Right atrium auricular region (tissue), 2 donors: ENCODE data around the gene PXMP4. TPM values are rescaled to one million over a fixed set of nuclear protein-coding genes. Genes with fewer than 3 reads are reported as not detected.

ENCODE experiments used
- DNase-seq: peaks from one replicate; pipeline ENCODE4 v3.0.0-alpha.2; 2019; ENCODE audit warnings: low spot score
- H3K27ac ChIP-seq, 2 donors: fragments of 200-600 bp; sonication (generic); 1 replicate in 1 of 2; 2 replicates in 1 of 2; pipeline ENCODE4 v1.5.1; 2016 to 2019
- H3K27me3 ChIP-seq, 2 donors: fragments of 200-600 bp; sonication (generic); one replicate each; pipeline versions ENCODE4 v1.5.1 to v1.6.0; 2017 to 2019
- H3K36me3 ChIP-seq: fragments of 200-600 bp; sonication (generic); one replicate; pipeline ENCODE4 v1.5.1; 2016
- H3K4me1 ChIP-seq, 2 donors: fragments of 200-600 bp; sonication (generic); one replicate each; pipeline versions ENCODE4 v1.5.1 to v1.6.0; 2017 to 2019
- H3K4me3 ChIP-seq, 2 donors: fragments of 200-600 bp; sonication (generic); 1 replicate in 1 of 2; 2 replicates in 1 of 2; pipeline ENCODE4 v1.5.1; 2017 to 2019; ENCODE audit warnings: mild to moderate bottlenecking in 1 of 2, moderate library complexity in 1 of 2
- H3K9me3 ChIP-seq, 2 donors: fragments of 200-600 bp; sonication (generic); one replicate each; pipeline ENCODE4 v1.5.1; 2019
- total RNA-seq, 2 donors: library from RNA; depleted of rRNA; stranded (reverse); fragments of >200 nt; gene quantifications; one replicate each; pipeline ENCODE4 v1.1.0, GENCODE V29; 2016
- TF ChIP-seq, protein P1 (sequence below), 2 donors: fragments of 200-600 bp; sonication (generic); IDR thresholded peaks; one replicate each; pipeline ENCODE4 v1.5.1; 2019; ENCODE audit warnings: antibody characterized with exemption in 2 of 2

Gene PXMP4, protein sequence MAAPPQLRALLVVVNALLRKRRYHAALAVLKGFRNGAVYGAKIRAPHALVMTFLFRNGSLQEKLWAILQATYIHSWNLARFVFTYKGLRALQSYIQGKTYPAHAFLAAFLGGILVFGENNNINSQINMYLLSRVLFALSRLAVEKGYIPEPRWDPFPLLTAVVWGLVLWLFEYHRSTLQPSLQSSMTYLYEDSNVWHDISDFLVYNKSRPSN
- total RNA-seq = 1 to 10 TPM; 4.5 to 9.8 TPM

DNA sequence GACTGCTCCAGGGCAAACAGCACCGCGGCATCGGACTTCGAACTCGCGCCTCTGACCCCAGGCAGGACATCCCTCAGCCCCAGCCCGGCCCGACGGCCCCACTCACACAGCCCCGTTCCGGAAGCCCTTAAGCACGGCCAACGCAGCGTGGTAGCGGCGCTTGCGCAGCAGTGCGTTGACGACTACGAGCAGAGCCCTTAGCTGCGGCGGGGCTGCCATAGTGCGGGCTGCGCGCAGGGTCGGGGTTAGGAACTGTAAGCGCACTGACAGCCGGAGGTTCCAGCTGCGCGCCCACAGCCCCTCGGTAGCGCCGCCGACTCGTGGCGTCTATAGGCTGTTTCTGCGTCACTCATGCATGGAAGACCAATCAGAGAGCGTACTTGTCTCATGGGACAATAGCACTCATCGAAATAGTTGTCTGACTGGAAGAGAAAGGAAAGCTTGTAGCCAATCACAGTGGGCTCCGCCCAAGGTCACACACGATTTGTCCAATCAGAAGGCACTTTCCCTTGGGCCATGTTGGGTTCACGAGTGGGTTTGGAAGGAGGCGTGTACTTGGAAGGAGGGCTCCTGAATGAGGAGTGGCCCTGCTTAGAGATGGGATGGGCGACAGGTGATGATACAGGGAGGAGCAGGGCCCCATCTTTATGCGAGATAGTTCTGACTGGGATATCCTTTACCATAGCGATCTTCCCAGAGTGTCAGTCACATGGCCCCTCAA is at the start of gene PXMP4:
TSS of gene PXMP4 (minus strand) at position 322 of the 721 bp plus-strand sequence. CDS start at position 219, 103 bp downstream.
- peak; percentile 98 for DNase-seq
- Histone ChIP-seq H3K36me3 (no peaks in the 10 kb centered on the region), H3K4me1 (peaks cover 0 to 12% of the 10 kb centered on the region in 2 donors), H3K27me3 (no peaks in the 10 kb centered on the region), H3K4me3 (peak within 1 kb of the TSS; percentile 86 to 90), H3K9me3 (no peaks in the 10 kb centered on the region), H3K27ac (peak within 1 kb of the TSS; percentile 69 to 72)
- TF ChIP-seq, protein P1, sequence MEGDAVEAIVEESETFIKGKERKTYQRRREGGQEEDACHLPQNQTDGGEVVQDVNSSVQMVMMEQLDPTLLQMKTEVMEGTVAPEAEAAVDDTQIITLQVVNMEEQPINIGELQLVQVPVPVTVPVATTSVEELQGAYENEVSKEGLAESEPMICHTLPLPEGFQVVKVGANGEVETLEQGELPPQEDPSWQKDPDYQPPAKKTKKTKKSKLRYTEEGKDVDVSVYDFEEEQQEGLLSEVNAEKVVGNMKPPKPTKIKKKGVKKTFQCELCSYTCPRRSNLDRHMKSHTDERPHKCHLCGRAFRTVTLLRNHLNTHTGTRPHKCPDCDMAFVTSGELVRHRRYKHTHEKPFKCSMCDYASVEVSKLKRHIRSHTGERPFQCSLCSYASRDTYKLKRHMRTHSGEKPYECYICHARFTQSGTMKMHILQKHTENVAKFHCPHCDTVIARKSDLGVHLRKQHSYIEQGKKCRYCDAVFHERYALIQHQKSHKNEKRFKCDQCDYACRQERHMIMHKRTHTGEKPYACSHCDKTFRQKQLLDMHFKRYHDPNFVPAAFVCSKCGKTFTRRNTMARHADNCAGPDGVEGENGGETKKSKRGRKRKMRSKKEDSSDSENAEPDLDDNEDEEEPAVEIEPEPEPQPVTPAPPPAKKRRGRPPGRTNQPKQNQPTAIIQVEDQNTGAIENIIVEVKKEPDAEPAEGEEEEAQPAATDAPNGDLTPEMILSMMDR (IDR thresholded peaks at IDR 0.05) = no peak

DNA sequence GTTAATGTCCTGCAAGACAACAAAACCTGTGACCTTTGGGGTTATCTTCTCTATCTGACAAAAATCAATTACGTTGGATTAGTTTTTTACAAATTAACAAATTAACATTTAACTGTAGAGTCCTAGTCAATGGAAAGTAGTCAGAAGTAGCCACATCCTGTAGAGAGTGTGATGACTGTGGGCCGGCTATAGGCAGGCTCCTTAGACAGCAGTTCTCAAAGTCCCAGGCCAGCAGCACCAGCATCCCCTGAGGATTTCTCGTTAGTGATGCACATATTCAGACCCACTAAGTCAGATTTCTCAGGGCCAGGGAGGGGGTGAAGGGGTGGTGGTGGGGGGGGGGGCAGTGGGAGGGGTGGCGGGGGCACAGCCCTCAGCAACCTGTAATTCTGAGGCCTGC is 48.9 kb upstream of the PXMP4 start:
- TF ChIP-seq, protein P1 (IDR thresholded peaks at IDR 0.05) = no peak
- DNase-seq = no peak
- Histone ChIP-seq H3K9me3 (no peaks in the 10 kb centered on the region), H3K27me3 (no peaks in the 10 kb centered on the region), H3K4me1 (no peaks in the 10 kb centered on the region), H3K36me3 (peaks cover 12% of the 10 kb centered on the region), H3K4me3 (no peak overlapping the region), H3K27ac (no peak overlapping the region)

DNA sequence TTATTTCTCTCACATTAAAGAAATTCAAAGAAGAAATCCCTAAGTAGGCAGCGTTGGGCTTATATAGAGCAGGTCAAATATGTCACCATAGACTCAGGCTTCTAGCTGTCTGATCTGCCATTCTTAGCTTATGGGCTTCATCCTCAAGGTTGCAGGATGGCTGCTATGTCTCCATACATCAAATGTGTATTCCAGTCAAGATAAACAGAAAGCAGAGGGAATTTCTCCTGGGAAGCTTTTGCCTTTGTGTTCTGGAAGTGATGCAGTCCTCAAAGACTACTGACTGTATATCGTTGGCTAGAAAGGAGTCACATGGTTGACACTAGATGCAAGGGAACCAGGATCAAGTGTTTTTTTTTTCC is 47.6 kb upstream of the PXMP4 start:
- Histone ChIP-seq H3K4me3 (no peak overlapping the region), H3K4me1 (no peaks in the 10 kb centered on the region), H3K9me3 (no peaks in the 10 kb centered on the region), H3K27ac (no peak overlapping the region), H3K27me3 (no peaks in the 10 kb centered on the region), H3K36me3 (peaks cover 12% of the 10 kb centered on the region)
- TF ChIP-seq, protein P1 (IDR thresholded peaks at IDR 0.05) = no peak
- no peak for DNase-seq

DNA sequence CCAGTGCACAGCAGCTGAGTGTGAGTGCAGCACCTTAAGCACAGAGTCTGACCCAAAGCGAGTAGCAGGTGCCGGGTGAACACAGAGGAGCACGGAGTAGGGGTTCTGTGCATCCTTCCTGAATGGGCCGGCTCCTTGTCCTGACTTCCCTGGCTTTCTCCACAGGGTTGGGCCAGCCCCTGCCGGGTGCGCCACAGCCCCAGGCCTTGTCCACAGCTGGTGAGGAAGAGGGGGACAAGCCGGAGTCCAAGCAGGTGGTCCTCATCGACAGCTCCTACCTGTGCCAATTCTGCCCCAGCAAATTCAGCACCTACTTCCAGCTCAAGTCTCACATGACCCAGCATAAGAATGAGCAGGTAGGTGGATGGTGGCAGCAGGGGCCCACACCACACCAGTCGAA is 46.6 kb upstream of the PXMP4 start:
- H3K36me3 ChIP-seq = peaks cover 12% of the 10 kb centered on the region
- TF ChIP-seq, protein P1 (IDR thresholded peaks at IDR 0.05) = no peak
- no peak for DNase-seq

DNA sequence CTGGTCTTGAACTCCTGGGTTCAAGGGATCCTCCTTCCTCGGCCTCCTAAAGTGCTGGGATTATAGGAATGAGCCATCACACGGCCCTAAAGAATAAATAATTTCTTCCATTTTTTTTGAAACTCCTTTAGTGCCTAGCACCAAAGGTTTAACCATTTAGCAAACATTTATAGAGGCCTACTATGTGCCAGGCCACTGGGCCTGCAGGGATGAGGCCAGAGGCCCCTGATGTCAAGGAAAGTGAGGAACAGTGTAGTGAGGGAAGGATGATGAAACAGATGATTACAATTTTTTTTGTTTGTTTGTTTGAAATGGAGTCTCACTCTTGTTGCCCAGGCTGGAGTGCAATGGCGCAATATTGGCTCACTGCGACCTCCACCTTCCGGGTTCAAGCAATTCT is 45.5 kb upstream of the PXMP4 start:
- DNase-seq = no peak
- no peak overlapping the region for H3K4me3 ChIP-seq
- TF ChIP-seq, protein P1 (IDR thresholded peaks at IDR 0.05) = no peak
- peaks cover 12% of the 10 kb centered on the region for H3K36me3 ChIP-seq
- no peaks in the 10 kb centered on the region for H3K27me3 ChIP-seq
- no peak overlapping the region for H3K27ac ChIP-seq
- H3K4me1 ChIP-seq = no peaks in the 10 kb centered on the region
- H3K9me3 ChIP-seq = no peaks in the 10 kb centered on the region

More for the DNA sequence above, 46.6 kb upstream of the PXMP4 start:
- H3K27ac ChIP-seq = no peak overlapping the region
- H3K9me3 ChIP-seq = no peaks in the 10 kb centered on the region
- H3K27me3 ChIP-seq = no peaks in the 10 kb centered on the region
- H3K4me3 ChIP-seq = no peak overlapping the region
- no peaks in the 10 kb centered on the region for H3K4me1 ChIP-seq
